ENCODE measurements around the gene ZNF846.
A peak's percentile ranks its signal among the peaks of the same experiment; 100 is the strongest.
"Not testable (repeated sequence)": the region's sequence is repeated elsewhere in the genome, so short reads cannot be mapped to it uniquely, and the experiment has no call there.

The ZNF846 gene

DNA sequence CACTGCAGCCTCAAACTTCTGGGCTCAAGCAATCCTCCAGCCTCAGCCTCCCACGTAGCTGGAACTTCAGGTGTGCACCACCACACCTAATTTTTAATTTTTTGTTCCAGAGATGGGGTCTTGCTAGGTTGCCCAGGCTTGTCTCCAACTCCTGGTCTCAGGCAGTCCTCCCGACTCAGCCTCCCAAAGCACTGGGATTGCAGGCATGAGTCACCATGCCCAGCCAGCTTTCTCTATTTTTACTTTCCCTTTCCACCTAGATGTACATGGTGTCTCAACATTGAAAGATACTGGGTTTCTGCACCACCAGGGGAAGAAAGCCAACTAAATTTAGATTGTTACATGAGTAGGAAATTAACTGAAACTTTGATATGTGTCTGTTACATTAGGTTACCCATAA is 13.8 kb upstream of the ZNF846 start:
- H3K36me3 ChIP-seq (ENCODE audit: control insufficient read depth in 2 of 2, insufficient read depth in 2 of 2, low read length in 2 of 2), result no peaks in the 10 kb centered on the region
- H3K9me3 ChIP-seq (ENCODE audit: control insufficient read depth in 2 of 2, low read length in 2 of 2), result no peaks in the 10 kb centered on the region
- H3K27ac ChIP-seq (ENCODE audit: low read length), result no peak overlapping the region
- peaks cover 11% of the 10 kb centered on the region for H3K4me1 ChIP-seq (ENCODE audit: control insufficient read depth, insufficient read depth, low read length)
- no peaks in the 10 kb centered on the region for H3K27me3 ChIP-seq (ENCODE audit: control insufficient read depth in 1 of 2, insufficient read depth in 2 of 2, low read length in 2 of 2)
- H3K4me3 ChIP-seq (ENCODE audit: low read length in 2 of 2), result no peak overlapping the region
- no peak overlapping the region for H3K9ac ChIP-seq (ENCODE audit: low read length in 2 of 2)

DNA sequence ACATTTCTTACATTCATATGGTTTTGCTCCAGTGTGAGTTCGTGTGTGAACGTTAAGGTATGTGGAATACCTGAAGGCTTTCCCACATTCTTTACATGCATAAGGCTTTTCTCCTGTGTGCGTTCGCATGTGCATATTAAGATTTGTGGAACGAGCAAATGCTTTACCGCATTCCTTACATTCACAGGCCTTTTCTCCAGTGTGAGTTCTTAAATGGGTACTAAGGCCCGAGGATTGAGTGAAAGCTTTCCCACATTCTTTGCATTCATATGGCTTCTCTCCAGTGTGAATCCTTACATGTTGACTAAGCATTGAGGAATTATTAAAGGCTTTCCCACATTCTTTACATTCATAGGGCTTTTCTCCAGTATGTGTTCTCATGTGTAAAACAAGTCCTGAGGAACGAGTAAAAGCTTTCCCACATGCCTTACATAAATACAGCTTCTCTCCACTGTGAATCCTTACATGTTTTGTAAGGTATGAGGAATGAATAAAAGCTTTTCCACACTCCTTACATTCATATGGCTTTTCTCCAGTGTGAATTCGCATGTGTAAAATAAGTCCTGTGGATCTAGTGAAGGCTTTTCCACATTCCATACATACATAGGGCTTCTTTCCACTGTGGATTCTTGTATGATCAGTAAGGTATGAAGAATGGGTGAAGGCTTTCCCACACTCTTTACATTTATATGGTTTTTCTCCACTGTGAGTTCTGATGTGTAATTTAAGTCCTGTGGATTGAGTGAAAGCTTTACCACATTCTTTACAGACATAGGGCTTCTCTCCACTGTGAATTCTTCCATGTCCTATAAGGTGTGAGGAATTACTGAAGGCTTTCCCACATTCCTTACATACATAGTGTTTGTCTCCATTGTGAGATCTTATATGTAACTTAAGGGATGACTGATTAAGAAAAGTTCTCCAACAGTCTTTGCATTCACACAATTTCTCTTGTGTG is 10.7 kb downstream of the ZNF846 start:
- Histone ChIP-seq H3K27me3 (ENCODE audit: control insufficient read depth in 1 of 2, insufficient read depth in 2 of 2, low read length in 2 of 2) (no peaks in the 10 kb centered on the region), H3K4me3 (ENCODE audit: low read length in 2 of 2) (peak overlapping the region in 1 of 2 donors; percentile 13), H3K4me1 (ENCODE audit: control insufficient read depth, insufficient read depth, low read length) (no peaks in the 10 kb centered on the region), H3K27ac (ENCODE audit: low read length) (no peak overlapping the region), H3K9me3 (ENCODE audit: control insufficient read depth in 2 of 2, low read length in 2 of 2) (peaks cover 10 to 13% of the 10 kb centered on the region in 2 donors), H3K36me3 (ENCODE audit: control insufficient read depth in 2 of 2, insufficient read depth in 2 of 2, low read length in 2 of 2) (peaks cover 32 to 43% of the 10 kb centered on the region in 2 donors), H3K9ac (ENCODE audit: low read length in 2 of 2) (no peak overlapping the region)

DNA sequence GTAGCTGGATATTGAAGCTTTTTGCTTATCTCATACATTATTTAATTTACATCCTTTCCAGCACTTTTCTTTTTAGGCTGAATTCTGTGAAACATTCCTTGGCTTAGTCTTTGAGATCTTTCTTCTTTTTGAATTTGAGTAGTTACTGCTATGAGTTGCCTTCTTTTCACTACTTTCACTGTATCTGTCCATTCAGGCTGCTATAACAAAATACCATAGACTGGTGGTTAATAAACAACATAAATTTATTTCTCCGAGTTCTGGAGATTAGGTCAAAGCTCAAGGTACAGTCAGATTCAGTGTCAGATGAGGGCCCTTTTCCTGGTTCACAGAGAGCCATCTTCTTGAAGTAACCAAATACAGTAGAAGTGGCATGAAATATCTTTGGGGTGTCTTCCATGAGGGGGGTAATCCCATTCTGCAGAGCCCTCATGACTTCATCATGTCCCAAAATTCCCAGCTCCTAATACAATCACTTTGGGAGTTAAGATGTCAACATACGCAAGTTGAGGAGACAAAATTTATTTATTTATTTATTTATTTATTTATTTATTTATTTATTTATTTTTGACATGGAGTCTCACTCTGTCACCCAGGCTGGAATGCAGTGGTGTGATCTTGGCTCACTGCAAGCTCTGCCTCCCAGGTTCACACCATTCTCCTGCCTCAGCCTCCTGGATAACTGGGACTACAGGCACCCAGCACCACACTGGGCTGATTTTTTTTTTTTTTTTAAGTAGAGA is 15.7 kb downstream of the ZNF846 start:
- Histone ChIP-seq H3K4me3 (ENCODE audit: low read length in 2 of 2) (no peak overlapping the region), H3K27ac (ENCODE audit: low read length) (no peak overlapping the region), H3K9me3 (ENCODE audit: control insufficient read depth in 2 of 2, low read length in 2 of 2) (peaks cover 7 to 10% of the 10 kb centered on the region in 2 donors), H3K4me1 (ENCODE audit: control insufficient read depth, insufficient read depth, low read length) (no peaks in the 10 kb centered on the region), H3K9ac (ENCODE audit: low read length in 2 of 2) (no peak overlapping the region), H3K27me3 (ENCODE audit: control insufficient read depth in 1 of 2, insufficient read depth in 2 of 2, low read length in 2 of 2) (no peaks in the 10 kb centered on the region), H3K36me3 (ENCODE audit: control insufficient read depth in 2 of 2, insufficient read depth in 2 of 2, low read length in 2 of 2) (peaks cover 8 to 11% of the 10 kb centered on the region in 2 donors)

DNA sequence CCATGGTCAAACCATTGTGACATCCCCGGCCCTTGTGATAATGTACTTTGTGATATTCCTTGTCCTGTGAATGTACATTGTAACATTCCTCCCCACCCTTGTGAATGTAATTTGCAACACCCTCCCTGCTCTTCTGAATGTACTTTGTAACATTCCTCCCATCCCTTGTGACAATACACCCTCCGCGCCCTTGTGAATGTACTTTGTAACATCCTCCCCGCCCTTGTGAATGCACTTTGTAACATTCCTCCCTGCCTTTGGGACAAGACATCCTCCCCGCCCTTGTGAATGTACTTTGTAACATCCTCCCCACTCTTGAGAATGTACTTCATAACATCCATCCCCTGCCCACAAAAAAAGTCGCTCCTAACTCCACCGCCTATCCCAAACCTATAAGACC is 17.1 kb downstream of the ZNF846 start:
- H3K4me1 ChIP-seq (ENCODE audit: control insufficient read depth, insufficient read depth, low read length), result no peaks in the 10 kb centered on the region
- H3K4me3 ChIP-seq (ENCODE audit: low read length in 2 of 2), result no peak overlapping the region
- H3K27ac ChIP-seq (ENCODE audit: low read length), result no peak overlapping the region
- peaks cover 0 to 3% of the 10 kb centered on the region in 2 donors for H3K9me3 ChIP-seq (ENCODE audit: control insufficient read depth in 2 of 2, low read length in 2 of 2)
- H3K9ac ChIP-seq (ENCODE audit: low read length in 2 of 2), result no peak overlapping the region
- H3K27me3 ChIP-seq (ENCODE audit: control insufficient read depth in 1 of 2, insufficient read depth in 2 of 2, low read length in 2 of 2), result no peaks in the 10 kb centered on the region
- H3K36me3 ChIP-seq (ENCODE audit: control insufficient read depth in 2 of 2, insufficient read depth in 2 of 2, low read length in 2 of 2), result peaks cover under 1 to 2% of the 10 kb centered on the region in 2 donors

DNA sequence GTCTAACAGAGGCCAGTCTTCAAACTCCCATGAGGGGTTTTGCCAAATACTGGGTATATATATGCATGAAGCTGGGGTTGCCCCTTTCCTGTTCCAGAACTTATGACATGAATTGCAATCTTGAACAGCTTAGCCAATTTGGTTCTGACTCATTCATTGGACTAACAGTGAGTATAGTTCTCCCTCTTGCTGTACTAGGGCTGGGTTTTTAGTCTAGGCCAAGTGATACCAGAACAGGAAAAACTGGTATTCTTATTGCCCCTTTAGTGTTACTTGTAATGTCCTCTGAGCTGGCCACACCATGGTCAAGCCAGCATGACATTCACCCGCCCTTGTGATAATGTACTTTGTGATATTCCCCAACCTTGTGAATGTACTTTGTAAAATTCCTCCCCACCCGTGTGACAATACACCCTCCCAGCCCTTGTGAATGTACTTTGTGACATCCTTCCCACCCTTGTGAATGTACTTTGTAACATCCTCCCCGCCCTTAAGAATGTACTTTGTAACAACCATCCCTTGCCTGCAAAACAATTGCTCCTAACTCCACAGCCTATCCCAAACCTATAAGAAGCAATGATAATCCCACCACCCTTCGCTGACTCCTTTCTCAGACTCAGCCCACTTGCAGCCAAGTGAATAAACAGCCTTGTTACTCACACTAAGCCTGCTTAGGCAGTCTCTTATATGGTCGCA is 26.9 kb downstream of the ZNF846 start:
- H3K9me3 ChIP-seq (ENCODE audit: control insufficient read depth in 2 of 2, low read length in 2 of 2), result no peaks in the 10 kb centered on the region
- no peak overlapping the region for H3K4me3 ChIP-seq (ENCODE audit: low read length in 2 of 2)
- H3K27me3 ChIP-seq (ENCODE audit: control insufficient read depth in 1 of 2, insufficient read depth in 2 of 2, low read length in 2 of 2), result no peaks in the 10 kb centered on the region
- no peaks in the 10 kb centered on the region for H3K4me1 ChIP-seq (ENCODE audit: control insufficient read depth, insufficient read depth, low read length)
- peaks cover 4 to 6% of the 10 kb centered on the region in 2 donors for H3K36me3 ChIP-seq (ENCODE audit: control insufficient read depth in 2 of 2, insufficient read depth in 2 of 2, low read length in 2 of 2)
- no peak overlapping the region for H3K27ac ChIP-seq (ENCODE audit: low read length)
- H3K9ac ChIP-seq (ENCODE audit: low read length in 2 of 2), result no peak overlapping the region

DNA sequence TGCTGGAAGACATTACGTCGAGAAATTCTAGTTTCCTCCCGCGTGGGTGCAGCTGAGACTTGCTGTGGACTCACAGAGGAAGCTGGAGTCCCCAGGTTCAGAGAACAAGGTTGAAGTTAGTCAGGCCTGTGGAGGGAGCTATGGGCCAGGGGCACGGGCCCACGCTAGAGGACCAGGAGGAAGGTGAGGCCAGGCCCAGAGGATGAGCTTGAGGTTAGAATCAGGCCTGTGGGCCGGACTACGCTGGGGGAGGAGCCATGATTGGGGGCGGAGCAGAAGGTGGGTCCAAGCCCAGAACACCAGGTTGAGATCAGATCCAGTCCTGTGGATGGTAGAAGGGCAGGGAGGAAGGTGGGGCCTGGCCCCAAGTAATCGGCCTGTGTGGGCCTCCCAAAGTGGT is 32.6 kb downstream of the ZNF846 start:
- Histone ChIP-seq H3K27ac (ENCODE audit: low read length) (no peak overlapping the region), H3K4me1 (ENCODE audit: control insufficient read depth, insufficient read depth, low read length) (no peaks in the 10 kb centered on the region), H3K4me3 (ENCODE audit: low read length in 2 of 2) (no peak overlapping the region), H3K27me3 (ENCODE audit: control insufficient read depth in 1 of 2, insufficient read depth in 2 of 2, low read length in 2 of 2) (no peaks in the 10 kb centered on the region), H3K9ac (ENCODE audit: low read length in 2 of 2) (no peak overlapping the region), H3K9me3 (ENCODE audit: control insufficient read depth in 2 of 2, low read length in 2 of 2) (peaks cover 0 to 6% of the 10 kb centered on the region in 2 donors), H3K36me3 (ENCODE audit: control insufficient read depth in 2 of 2, insufficient read depth in 2 of 2, low read length in 2 of 2) (no peaks in the 10 kb centered on the region)

DNA sequence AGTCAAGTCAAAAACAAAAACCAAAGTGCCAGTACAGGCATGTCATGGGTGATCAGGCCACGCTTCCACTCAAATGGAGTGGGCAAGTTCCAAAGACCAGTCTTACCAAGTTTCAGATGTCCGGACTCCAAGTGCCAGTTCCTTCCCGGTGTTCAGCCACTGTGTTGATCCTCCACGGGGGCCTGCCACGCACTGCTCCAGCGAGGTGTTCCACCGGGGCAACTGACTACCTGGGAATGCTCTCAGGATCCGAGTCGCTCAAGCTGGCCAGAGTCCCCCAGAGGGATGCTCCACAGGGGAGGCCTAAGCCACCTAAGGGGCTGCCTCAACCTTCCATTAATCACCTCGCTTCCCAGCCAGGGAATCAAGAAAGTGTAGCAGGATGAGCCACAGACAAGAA is 38.5 kb downstream of the ZNF846 start:
- not testable (repeated sequence) for H3K27ac ChIP-seq (ENCODE audit: low read length); H3K9me3 ChIP-seq (ENCODE audit: control insufficient read depth in 2 of 2, low read length in 2 of 2); H3K27me3 ChIP-seq (ENCODE audit: control insufficient read depth in 1 of 2, insufficient read depth in 2 of 2, low read length in 2 of 2); H3K4me1 ChIP-seq (ENCODE audit: control insufficient read depth, insufficient read depth, low read length); H3K9ac ChIP-seq (ENCODE audit: low read length in 2 of 2); H3K4me3 ChIP-seq (ENCODE audit: low read length in 2 of 2); H3K36me3 ChIP-seq (ENCODE audit: control insufficient read depth in 2 of 2, insufficient read depth in 2 of 2, low read length in 2 of 2)

DNA sequence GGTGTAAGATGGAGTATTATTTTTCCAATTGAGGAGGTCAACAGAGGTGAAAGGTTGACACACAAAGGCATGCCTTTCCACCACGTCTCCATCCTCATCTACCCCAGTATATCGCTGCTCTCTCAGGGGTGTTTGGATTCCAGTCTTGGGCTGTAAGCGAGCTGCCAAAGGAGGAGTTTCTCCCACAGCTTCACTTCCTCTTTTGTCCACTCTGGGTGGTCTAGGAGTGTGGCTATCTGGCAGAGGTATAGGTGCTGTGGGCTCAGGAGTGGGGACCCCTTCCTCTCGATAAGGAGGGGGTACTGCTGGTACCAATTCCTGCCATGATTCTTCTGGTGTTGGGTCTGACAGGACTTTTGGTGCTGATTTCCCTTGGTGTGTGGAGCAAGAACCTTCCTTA is 39.4 kb downstream of the ZNF846 start:
- H3K4me3 ChIP-seq (ENCODE audit: low read length in 2 of 2), result no peak overlapping the region
- no peaks in the 10 kb centered on the region for H3K27me3 ChIP-seq (ENCODE audit: control insufficient read depth in 1 of 2, insufficient read depth in 2 of 2, low read length in 2 of 2)
- no peaks in the 10 kb centered on the region for H3K4me1 ChIP-seq (ENCODE audit: control insufficient read depth, insufficient read depth, low read length)
- peaks cover 0 to 1% of the 10 kb centered on the region in 2 donors for H3K9me3 ChIP-seq (ENCODE audit: control insufficient read depth in 2 of 2, low read length in 2 of 2)
- H3K36me3 ChIP-seq (ENCODE audit: control insufficient read depth in 2 of 2, insufficient read depth in 2 of 2, low read length in 2 of 2), result no peaks in the 10 kb centered on the region
- H3K27ac ChIP-seq (ENCODE audit: low read length), result no peak overlapping the region
- no peak overlapping the region for H3K9ac ChIP-seq (ENCODE audit: low read length in 2 of 2)

DNA sequence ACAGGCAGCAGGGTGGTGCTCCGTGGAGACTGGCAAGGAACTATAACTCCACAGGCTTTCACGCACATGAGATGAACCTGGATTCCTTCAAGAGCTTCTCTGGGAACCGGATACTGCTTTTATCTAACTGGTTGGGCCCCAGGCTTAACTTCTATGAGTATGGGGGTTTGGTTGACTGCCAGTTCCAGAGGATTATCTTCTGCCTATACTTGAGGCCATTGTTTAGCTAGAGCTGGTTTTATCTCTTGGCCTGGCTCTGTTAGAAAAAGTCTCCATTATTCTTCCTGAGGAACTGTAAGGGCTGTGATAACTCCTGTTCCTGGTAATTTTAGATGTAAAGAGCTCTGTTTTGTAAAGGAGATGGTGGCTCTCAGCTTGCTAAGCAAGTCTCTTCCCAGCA is 40.9 kb downstream of the ZNF846 start:
- Histone ChIP-seq H3K9ac (ENCODE audit: low read length in 2 of 2) (no peak overlapping the region), H3K4me1 (ENCODE audit: control insufficient read depth, insufficient read depth, low read length) (no peaks in the 10 kb centered on the region), H3K27ac (ENCODE audit: low read length) (no peak overlapping the region), H3K4me3 (ENCODE audit: low read length in 2 of 2) (no peak overlapping the region), H3K36me3 (ENCODE audit: control insufficient read depth in 2 of 2, insufficient read depth in 2 of 2, low read length in 2 of 2) (no peaks in the 10 kb centered on the region), H3K9me3 (ENCODE audit: control insufficient read depth in 2 of 2, low read length in 2 of 2) (peaks cover 0 to 4% of the 10 kb centered on the region in 2 donors), H3K27me3 (ENCODE audit: control insufficient read depth in 1 of 2, insufficient read depth in 2 of 2, low read length in 2 of 2) (no peaks in the 10 kb centered on the region)

DNA sequence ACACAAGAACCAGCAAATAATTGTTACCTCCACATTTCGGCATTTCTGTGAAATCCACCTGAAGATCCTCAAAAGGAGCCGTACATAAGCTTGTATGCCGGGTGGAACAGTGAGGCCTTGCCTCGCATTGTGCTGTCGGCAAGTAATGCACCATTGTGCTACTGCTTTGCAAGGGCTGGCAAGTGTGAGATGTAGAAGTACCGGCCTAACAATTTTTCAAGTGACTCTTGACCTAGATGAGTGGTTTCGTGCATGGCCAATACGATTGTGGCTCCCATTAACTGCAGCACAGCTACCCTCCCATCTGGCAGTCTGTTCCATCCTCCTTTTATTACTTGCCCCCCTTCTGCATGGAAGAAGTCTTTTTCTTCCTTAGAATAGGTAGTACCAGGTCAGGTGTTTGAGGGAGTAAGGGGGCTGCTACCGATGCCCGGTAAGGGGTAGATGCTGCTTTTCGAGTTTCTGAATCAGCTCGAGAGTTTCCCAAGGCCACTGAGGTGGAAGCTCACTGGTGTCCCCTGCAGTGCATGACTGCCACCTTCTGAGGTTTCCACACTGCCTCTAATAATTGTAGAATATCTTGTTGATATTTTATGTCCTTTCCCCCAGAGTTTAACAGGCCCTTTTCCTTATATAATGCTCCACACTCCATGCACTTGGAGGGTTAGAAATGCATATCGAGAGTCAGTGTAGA is 42.9 kb downstream of the ZNF846 start:
- H3K27me3 ChIP-seq (ENCODE audit: control insufficient read depth in 1 of 2, insufficient read depth in 2 of 2, low read length in 2 of 2); H3K27ac ChIP-seq (ENCODE audit: low read length); H3K4me3 ChIP-seq (ENCODE audit: low read length in 2 of 2); H3K9me3 ChIP-seq (ENCODE audit: control insufficient read depth in 2 of 2, low read length in 2 of 2); H3K9ac ChIP-seq (ENCODE audit: low read length in 2 of 2); H3K36me3 ChIP-seq (ENCODE audit: control insufficient read depth in 2 of 2, insufficient read depth in 2 of 2, low read length in 2 of 2); H3K4me1 ChIP-seq (ENCODE audit: control insufficient read depth, insufficient read depth, low read length): not testable (repeated sequence)
